ENCODE measurements around the gene PRKAG2.
A peak's percentile ranks its signal among the peaks of the same experiment; 100 is the strongest.
"Not testable (repeated sequence)": the region's sequence is repeated elsewhere in the genome, so short reads cannot be mapped to it uniquely, and the experiment has no call there.

The PRKAG2 gene

GRCh38 chr7:151579644-151580043 is 297.3 kb downstream of the PRKAG2 start:
- no peak for DNase-seq (ENCODE audit: low read depth)
- H3K4me3 ChIP-seq (ENCODE audit: low read depth, low read length): no peak overlapping the region

DNA sequence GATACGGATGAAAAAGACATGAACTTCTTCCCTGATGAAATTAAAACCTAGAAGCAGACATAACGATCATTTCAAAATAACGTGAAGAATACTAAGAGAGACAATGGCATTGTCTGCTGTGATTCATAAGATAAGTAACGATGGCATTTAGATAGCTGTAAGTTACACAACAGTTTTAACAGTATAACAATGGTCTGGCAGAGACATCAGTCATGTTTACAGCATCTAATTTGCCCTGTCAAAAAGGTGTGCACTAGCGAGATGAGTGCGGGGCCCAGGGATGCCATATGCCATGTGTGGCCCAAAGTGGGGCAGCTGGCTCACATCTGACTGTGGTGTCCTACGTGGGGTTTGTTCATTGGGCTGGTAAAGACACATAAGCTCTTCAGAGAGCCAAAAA is 301.5 kb downstream of the PRKAG2 start:
- H3K4me3 ChIP-seq (ENCODE audit: low read depth, low read length): no peak overlapping the region
- no peak for DNase-seq (ENCODE audit: low read depth)

DNA sequence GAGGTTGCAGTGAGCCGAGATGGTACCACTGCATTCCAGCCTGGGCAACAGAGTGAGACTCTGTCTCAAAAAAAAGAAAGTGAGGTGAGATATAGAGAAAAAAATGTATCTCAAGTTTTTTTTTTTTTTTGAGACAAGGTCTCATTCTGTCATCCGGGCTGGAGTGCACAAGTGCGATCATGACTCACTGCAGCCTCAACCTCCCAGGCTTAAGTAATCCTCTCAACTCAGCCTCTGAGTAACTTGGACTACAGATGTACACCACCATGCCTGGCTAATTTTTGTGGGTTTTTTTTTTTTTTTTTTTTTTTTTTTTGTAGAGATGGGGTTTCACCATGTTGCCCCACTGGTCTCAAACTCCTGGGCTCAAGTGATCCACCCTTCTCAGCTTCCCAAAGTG is 303.9 kb downstream of the PRKAG2 start:
- DNase-seq (ENCODE audit: low read depth); H3K4me3 ChIP-seq (ENCODE audit: low read depth, low read length): not testable (repeated sequence)

- DNase-seq (ENCODE audit: low read depth): no peak
- no peak overlapping the region for H3K4me3 ChIP-seq (ENCODE audit: low read depth, low read length)
Measured at GRCh38 chr7:151572136-151572535, 304.8 kb downstream of the PRKAG2 start.

DNA sequence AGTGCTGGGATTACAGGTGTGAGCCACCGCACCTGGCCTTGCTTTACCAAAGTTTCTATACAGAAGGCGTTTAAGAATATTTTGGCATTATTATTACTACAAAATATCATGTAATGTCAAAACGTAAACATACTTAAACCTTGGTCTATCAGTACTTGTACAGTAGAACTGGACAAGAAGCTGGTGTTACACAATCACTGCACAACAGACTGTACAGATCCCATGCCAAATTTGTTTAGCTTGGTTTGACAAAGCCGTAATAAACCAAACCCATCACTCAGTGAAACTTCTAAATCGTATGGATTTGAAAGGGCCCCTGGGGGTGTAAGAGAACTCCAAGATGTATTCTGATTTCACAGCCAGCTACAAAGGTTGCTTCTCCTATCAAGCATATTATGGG is 305.4 kb downstream of the PRKAG2 start:
- H3K4me3 ChIP-seq (ENCODE audit: low read depth, low read length): no peak overlapping the region
- DNase-seq (ENCODE audit: low read depth): no peak

GRCh38 chr7:151570366-151570915 is 306.5 kb downstream of the PRKAG2 start:
- H3K4me3 ChIP-seq (ENCODE audit: low read depth, low read length): no peak overlapping the region
- DNase-seq (ENCODE audit: low read depth): no peak

DNA sequence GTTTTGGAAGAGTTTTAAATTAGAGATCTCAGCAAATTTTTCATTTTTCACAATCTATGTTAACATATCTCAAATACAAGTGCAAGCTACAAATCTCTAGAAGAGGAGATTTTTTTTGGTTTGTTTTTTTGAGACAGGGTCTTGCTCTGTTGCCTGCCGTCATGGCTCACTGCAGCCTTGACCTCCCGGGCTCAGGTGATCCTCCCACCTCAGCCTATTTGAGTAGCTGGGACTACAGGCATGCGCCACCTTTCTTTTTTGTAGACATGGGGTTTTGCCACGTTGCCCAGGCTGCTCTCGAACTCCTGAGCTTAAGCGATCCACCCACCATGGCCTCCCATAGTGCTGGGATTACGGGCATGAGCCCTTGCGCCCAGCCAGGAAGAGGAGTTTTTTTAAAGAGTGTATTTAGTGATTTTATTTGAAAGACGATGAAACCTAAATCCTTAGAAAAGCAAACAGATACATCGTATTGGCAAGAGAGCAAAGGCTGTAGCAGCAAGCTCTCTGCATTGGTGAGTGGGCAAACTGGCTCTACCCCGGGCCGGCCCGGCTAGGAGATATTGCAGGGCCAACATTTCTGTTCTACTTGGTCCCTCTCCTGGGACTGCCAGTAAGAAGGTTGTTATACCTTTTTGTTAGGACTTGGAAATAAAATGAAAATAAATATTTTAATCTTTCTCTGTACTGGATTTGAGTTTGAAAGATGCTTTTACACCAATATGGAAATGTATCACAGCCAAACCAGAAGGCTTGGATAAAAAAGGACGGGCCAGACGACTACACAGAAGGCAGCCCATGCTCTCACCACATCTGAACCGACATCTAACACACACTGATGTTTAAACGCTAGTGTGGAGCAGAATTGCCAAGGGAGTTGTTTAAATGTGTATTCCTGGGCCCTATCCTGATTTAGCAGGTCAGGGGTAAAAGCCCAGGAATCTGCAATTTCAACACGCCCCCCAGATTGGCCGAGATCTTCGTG is 307.7 kb downstream of the PRKAG2 start:
- no peak for DNase-seq (ENCODE audit: low read depth)

GRCh38 chr7:151566897-151567320 is 310.0 kb downstream of the PRKAG2 start:
- no peak overlapping the region for H3K4me3 ChIP-seq (ENCODE audit: low read depth, low read length)
- no peak for DNase-seq (ENCODE audit: low read depth)

More for the DNA sequence above, 307.7 kb downstream of the PRKAG2 start:
- H3K4me3 ChIP-seq (ENCODE audit: low read depth, low read length): no peak overlapping the region

GRCh38 chr7:151565541-151565940 is 311.4 kb downstream of the PRKAG2 start:
- DNase-seq (ENCODE audit: low read depth): no peak
- no peak overlapping the region for H3K4me3 ChIP-seq (ENCODE audit: low read depth, low read length)

DNA sequence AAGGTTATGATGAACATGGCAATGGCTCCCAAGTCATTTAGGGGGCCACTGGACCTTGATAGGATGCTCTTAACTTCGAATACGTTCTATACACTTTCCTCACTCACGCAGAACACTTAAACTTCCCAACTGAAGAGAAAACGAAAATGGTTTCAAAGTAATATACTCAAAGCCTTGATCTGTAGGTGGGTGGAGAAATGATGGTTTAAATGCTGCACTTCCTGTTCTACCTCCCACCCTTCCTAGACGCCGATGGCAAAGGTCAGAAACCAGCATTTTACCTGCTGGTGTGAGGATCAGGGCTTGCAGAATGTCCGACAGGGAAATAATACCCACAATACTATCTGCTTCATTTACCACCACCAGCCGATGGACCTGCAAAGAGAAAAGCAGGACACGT is 316.7 kb downstream of the PRKAG2 start:
- no peak for DNase-seq (ENCODE audit: low read depth)

GRCh38 chr7:151559557-151560183 is 317.2 kb downstream of the PRKAG2 start:
- no peak overlapping the region for H3K4me3 ChIP-seq (ENCODE audit: low read depth, low read length)
- DNase-seq (ENCODE audit: low read depth): no peak

More for the DNA sequence above, 316.7 kb downstream of the PRKAG2 start:
- no peak overlapping the region for H3K4me3 ChIP-seq (ENCODE audit: low read depth, low read length)

GRCh38 chr7:151558575-151558974 is 318.3 kb downstream of the PRKAG2 start:
- no peak for DNase-seq (ENCODE audit: low read depth)
- no peak overlapping the region for H3K4me3 ChIP-seq (ENCODE audit: low read depth, low read length)

- no peak for DNase-seq (ENCODE audit: low read depth)
- no peak overlapping the region for H3K4me3 ChIP-seq (ENCODE audit: low read depth, low read length)
Measured at GRCh38 chr7:151556592-151556991, 320.3 kb downstream of the PRKAG2 start.

DNA sequence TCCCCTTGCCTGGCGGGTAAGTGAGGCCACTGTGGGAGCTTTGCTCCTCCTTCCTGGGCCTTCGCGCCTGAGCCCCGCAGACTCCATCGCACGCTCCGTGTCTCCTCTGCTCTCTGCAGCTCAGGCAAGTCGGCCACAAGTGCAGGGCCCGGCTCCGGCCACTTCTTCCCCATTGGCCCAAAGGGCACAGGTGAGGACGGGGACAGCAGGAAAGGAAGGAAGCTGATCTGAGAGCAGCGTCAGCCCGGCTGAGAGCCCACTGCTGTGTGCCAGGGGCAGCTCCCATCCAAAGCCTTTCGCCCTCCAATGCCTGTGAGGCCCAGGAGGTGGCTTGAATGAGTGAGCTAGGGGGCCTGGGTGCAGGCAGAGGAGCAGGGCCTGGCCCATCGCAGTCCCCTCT is 323.6 kb downstream of the PRKAG2 start:
- DNase-seq (ENCODE audit: low read depth): no peak
- H3K4me3 ChIP-seq (ENCODE audit: low read depth, low read length): no peak overlapping the region

DNA sequence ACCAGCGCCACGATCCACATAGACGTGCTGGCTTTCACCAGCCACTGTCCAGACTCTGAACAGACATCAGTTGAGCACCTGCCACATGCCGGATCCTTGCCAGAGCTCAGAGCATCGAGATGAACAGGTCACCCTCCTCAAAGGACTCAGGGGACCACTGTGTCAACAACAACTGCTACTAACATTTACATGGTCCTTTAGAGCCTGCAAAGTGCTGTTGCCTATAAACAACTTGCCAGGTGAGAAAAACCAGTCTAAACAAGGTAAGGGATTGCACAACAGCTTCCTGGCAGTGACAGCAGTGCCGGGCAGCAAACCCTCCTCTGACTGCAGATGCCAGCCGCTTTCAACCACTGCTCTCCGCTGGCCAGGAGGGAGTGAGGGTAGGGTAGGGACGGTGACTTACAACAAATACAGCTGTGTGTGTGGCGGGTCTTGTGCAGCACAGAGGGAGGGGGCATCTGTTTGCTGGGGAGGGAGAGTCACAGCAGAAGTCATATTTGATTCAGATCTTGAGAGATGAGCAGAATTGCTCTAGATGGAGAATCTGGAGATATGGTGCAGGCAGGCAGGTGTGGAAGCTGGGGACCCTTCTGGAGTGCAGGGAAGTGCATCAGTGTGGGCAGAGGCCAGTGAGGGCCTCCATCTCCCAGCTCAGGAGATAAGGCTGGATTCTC is 324.4 kb downstream of the PRKAG2 start:
- no peak for DNase-seq (ENCODE audit: low read depth)
- H3K4me3 ChIP-seq (ENCODE audit: low read depth, low read length): no peak overlapping the region

- no peak overlapping the region for H3K4me3 ChIP-seq (ENCODE audit: low read depth, low read length)
- DNase-seq (ENCODE audit: low read depth): no peak
Measured at GRCh38 chr7:151551820-151552219, 325.1 kb downstream of the PRKAG2 start.

GRCh38 chr7:151550656-151551286 is 326.1 kb downstream of the PRKAG2 start:
- H3K4me3 ChIP-seq (ENCODE audit: low read depth, low read length): no peak overlapping the region
- DNase-seq (ENCODE audit: low read depth): peak; percentile 78

DNA sequence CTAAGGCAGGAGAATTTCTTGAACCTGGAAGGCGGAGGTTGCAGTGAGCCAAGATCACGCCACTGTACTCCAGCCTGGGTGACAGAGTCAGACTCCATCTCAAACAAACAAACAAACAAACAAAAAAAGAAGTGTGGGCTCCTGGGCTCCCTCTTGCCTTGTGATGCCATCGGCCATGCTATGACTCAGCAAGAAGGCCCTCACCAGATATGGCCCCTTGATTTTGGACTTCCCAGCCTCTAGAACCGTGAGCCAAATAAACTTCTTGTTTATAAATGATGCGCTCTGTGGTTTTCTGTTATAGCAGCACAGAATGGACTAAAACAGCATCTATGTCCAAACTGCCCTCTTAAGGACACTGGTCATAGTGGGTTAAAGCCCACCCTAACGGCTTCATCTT is 327.3 kb downstream of the PRKAG2 start:
- no peak overlapping the region for H3K4me3 ChIP-seq (ENCODE audit: low read depth, low read length)
- no peak for DNase-seq (ENCODE audit: low read depth)

- DNase-seq (ENCODE audit: low read depth): no peak
- no peak overlapping the region for H3K4me3 ChIP-seq (ENCODE audit: low read depth, low read length)
Measured at GRCh38 chr7:151549083-151549482, 327.8 kb downstream of the PRKAG2 start.

Data from skeletal muscle cell (primary cell).